HepG2 (cell line): ENCODE data around the gene MAP1B. TPM values are rescaled to one million over a fixed set of nuclear protein-coding genes. Genes with fewer than 3 reads are reported as not detected.

ENCODE experiments used
- ATAC-seq: fragments of 200-7000 bp; cut with Tn5 transposase; 3 replicates; pipeline ENCODE4 v1.9.1; 2020; ENCODE audit warnings: mild to moderate bottlenecking, moderate library complexity
- BruUV-seq: library from RNA; stranded (reverse); fragments of 400-500 nt; replicated peaks from 2 replicates; lab custom pipeline; 2021; lab: Mats Ljungman, UMichigan
- CTCF ChIA-PET: fragments of 300-600 bp; formaldehyde crosslinking; extraction: SDS; loops from one replicate; lab custom pipeline; 2021; ENCODE audit warnings: low total read pairs, inconsistent platforms, low intra/inter-chr PET ratio; lab: Yijun Ruan, JAX
- POLR2A ChIA-PET: fragments of 350-600 bp; sonication (Branson Sonifier 250); formaldehyde crosslinking; loops from one replicate; lab custom pipeline; 2020; ENCODE audit warnings: antibody characterized with exemption, inconsistent platforms; lab: Yijun Ruan, JAX
- DNase-seq: peaks from one replicate; pipeline ENCODE4 v3.0.0-alpha.2; 2015; ENCODE audit warnings: low spot score
- FAIRE-seq: peaks from 3 replicates; lab custom pipeline; 2011; peaks lifted over from hg19 to GRCh38; lab: Jason Lieb, UNC
- H2AFZ ChIP-seq: one replicate; pipeline ENCODE4 v1.6.1; 2011; ENCODE audit warnings: low read length, inconsistent platforms
- H3K27ac ChIP-seq: fragments of 300-600 bp; 3 replicates; pipeline ENCODE4 v1.8.0; 2011; ENCODE audit warnings: mixed run types, mild to moderate bottlenecking, mixed read lengths, low read length, inconsistent platforms; ENCODE audit not compliant: insufficient read depth; ENCODE audit errors: extremely low read length
- H3K27me3 ChIP-seq, 2 experiments: fragments of 200-600 bp in 1 of 2; 2 replicates in 1 of 2; 3 replicates in 1 of 2; pipeline versions ENCODE4 v1.6.0 to v1.8.0; 2011; ENCODE audit warnings: low read length in 2 of 2, mild to moderate bottlenecking in 2 of 2, moderate library complexity in 2 of 2, inconsistent platforms in 1 of 2; ENCODE audit not compliant: insufficient read depth in 2 of 2, control insufficient read depth in 1 of 2
- H3K36me3 ChIP-seq, 2 experiments: fragments of 200-600 bp in 1 of 2; replicated peaks in 1 of 2; 2 replicates in 1 of 2; 3 replicates in 1 of 2; pipeline versions ENCODE4 v1.5.1 to v1.8.0; 2011; ENCODE audit warnings: low read length in 2 of 2, inconsistent platforms in 1 of 2; ENCODE audit not compliant: insufficient read depth in 2 of 2, control insufficient read depth in 1 of 2
- H3K4me1 ChIP-seq: 2 replicates; pipeline ENCODE4 v1.5.1; 2012; ENCODE audit warnings: low read length, inconsistent platforms; ENCODE audit not compliant: insufficient read depth
- H3K4me2 ChIP-seq: 2 replicates; pipeline ENCODE4 v1.6.0; 2011; ENCODE audit warnings: low read depth, low read length, inconsistent platforms
- H3K4me3 ChIP-seq, 3 experiments: fragments of 200-600 bp in 1 of 3; sonication (generic), shearing (Covaris generic) in 1 of 3; replicated peaks in 1 of 3; 2 replicates each; pipeline ENCODE4 v1.5.1; 2011 to 2016; ENCODE audit warnings: low read length in 3 of 3, inconsistent platforms in 2 of 3, low read depth in 2 of 3, mild to moderate bottlenecking in 2 of 3, control low read depth in 1 of 3, mixed read lengths in 1 of 3; ENCODE audit not compliant: insufficient read depth in 1 of 3
- H3K79me2 ChIP-seq: one replicate; pipeline ENCODE4 v1.6.1; 2011; ENCODE audit warnings: low read length, inconsistent platforms; ENCODE audit not compliant: insufficient read depth
- H3K9ac ChIP-seq: 2 replicates; pipeline ENCODE4 v1.6.0; 2011; ENCODE audit warnings: mild to moderate bottlenecking, low read depth, low read length, inconsistent platforms; ENCODE audit not compliant: insufficient read depth
- H3K9me3 ChIP-seq: 2 replicates; pipeline ENCODE4 v1.5.1; 2012; ENCODE audit warnings: mild to moderate bottlenecking, low read length
- H4K20me1 ChIP-seq: 2 replicates; pipeline ENCODE4 v1.6.0; 2011; ENCODE audit warnings: inconsistent platforms, mild to moderate bottlenecking, low read length, moderate library complexity; ENCODE audit not compliant: insufficient read depth
- CREM ChIP-seq, 2 experiments: sonication (generic) in 1 of 2; formaldehyde crosslinking in 1 of 2; IDR thresholded peaks; 2 replicates each; pipeline versions ENCODE4 v1.4.0 to v1.6.1; 2016 to 2020; ENCODE audit warnings: antibody characterized with exemption in 1 of 2, mild to moderate bottlenecking in 1 of 2, missing genetic modification reagents in 1 of 2
- CTCF ChIP-seq: sonication (generic); formaldehyde crosslinking; IDR thresholded peaks from 2 replicates; pipeline ENCODE4 v1.5.0; 2020; ENCODE audit warnings: mild to moderate bottlenecking, missing genetic modification reagents, moderate library complexity
- EP300 ChIP-seq, 3 experiments: sonication (generic) in 1 of 3; formaldehyde crosslinking in 1 of 3; IDR thresholded peaks; 2 replicates each; pipeline versions ENCODE4 v1.5.1 to v1.6.1; 2011 to 2020; ENCODE audit warnings: low read depth in 2 of 3, low read length in 2 of 3, borderline replicate concordance in 1 of 3, improper control_type of control experiment in 1 of 3, mild to moderate bottlenecking in 1 of 3, missing genetic modification reagents in 1 of 3, moderate library complexity in 1 of 3
- ERF ChIP-seq: IDR thresholded peaks from 2 replicates; pipeline ENCODE4 v1.6.1; 2018; ENCODE audit warnings: missing biosample characterization, missing genetic modification reagents
- KIAA2018 ChIP-seq: sonication (generic); formaldehyde crosslinking; IDR thresholded peaks from 2 replicates; pipeline ENCODE4 v1.5.0; 2020; ENCODE audit warnings: mild to moderate bottlenecking, missing genetic modification reagents, borderline replicate concordance
- ZFP36L2 ChIP-seq: sonication (generic); formaldehyde crosslinking; IDR thresholded peaks from 2 replicates; pipeline ENCODE4 v1.4.0; 2020; ENCODE audit warnings: missing genetic modification reagents
- ZFP91 ChIP-seq: sonication (generic); formaldehyde crosslinking; IDR thresholded peaks from 2 replicates; pipeline ENCODE4 v1.9.0; 2022; ENCODE audit warnings: missing genetic modification reagents, mild to moderate bottlenecking, borderline replicate concordance
- ZNF276 ChIP-seq: sonication (generic); formaldehyde crosslinking; IDR thresholded peaks from 2 replicates; pipeline ENCODE4 v1.4.0; 2020; ENCODE audit warnings: mild to moderate bottlenecking, low read depth, missing genetic modification reagents
- WGBS: methylation state at CpG from one replicate; pipeline ENCODE4 v1.1.6; 2017; ENCODE audit warnings: low lambda C conversion rate; 5-methylcytosine and 5-hydroxymethylcytosine counted together
- in situ Hi-C: cut with HindIII; loops from 2 replicates; pipeline ENCODE4 v1.10.0; 2017; ENCODE audit warnings: low pct_unique_long_range_greater_than_20kb; ENCODE audit not compliant: extremely low pct_ligation_motif_present
- intact Hi-C: fragments of 100-400 bp; cut with micrococcal nuclease; formaldehyde crosslinking; loops from one replicate; pipeline ENCODE4 v1.10.0; 2022; ENCODE audit not compliant: unreplicated experiment
- polyA plus RNA-seq, 8 experiments: library from polyadenylated mRNA; depleted of rRNA in 3 of 8; stranded (reverse) in 7 of 8; unstranded in 1 of 8; fragments of >200 nt; fragmentation: Illumina TruSeq in 4 of 8; extraction: Trizol in 4 of 8; gene quantifications; 2 replicates each; pipeline versions ENCODE4 v1.2.1 to v1.2.3, GENCODE V29; 2011 to 2016; ENCODE audit warnings: low read depth in 4 of 8, missing spikeins in 1 of 8, mixed read lengths in 1 of 8; ENCODE audit not compliant: insufficient read depth in 1 of 8
- total RNA-seq, 5 experiments: library from RNA; depleted of rRNA; stranded (reverse); fragments of >200 nt; fragmentation: Illumina TruSeq; extraction: Trizol; gene quantifications; 2 replicates each; pipeline ENCODE4 v1.2.3, GENCODE V29; 2016; ENCODE audit warnings: low read depth in 1 of 5

Gene MAP1B
- total and polyA plus RNA-seq, 2 of the 13 experiments (the other 11 are each of a cell fraction or from before 2014, with no cell fraction given) = 3.3 to 6.2 TPM

GRCh38 chr5:72244862-72245371 is 137.6 kb downstream of the MAP1B start:
- 83% methylated on average over 2 of the region's 2 CpGs for WGBS
- in situ Hi-C loops = no loop called here
- POLR2A ChIA-PET = interaction anchor here (1.0 kb wide), 1 partner anchor 75 kb away, joined by 4 read pairs; the partner anchor contains the start of genes MRPS27 and PTCD2
- DNase-seq = peak; percentile 54
- no peak overlapping the region for H3K4me2 ChIP-seq
- CTCF ChIA-PET = interaction anchor here (1.2 kb wide), 1 partner anchor 63 kb away, joined by 6 read pairs; no protein-coding TSS in a partner anchor
- H3K9me3 ChIP-seq = no peaks in the 10 kb centered on the region
- no peak overlapping the region for H3K9ac ChIP-seq
- H3K4me1 ChIP-seq = peaks cover 84% of the 10 kb centered on the region
- FAIRE-seq = peak; percentile 95
- BruUV-seq = no TSS peak
- H2AFZ ChIP-seq = no peak overlapping the region
- intact Hi-C loops = loop anchor here (1.0 to 2.0 kb wide), 3 partner anchors 50 to 108 kb away; no protein-coding TSS in a partner anchor
- H4K20me1 ChIP-seq = peaks cover 4% of the 10 kb centered on the region; the same call in 1 of the 2 replicates
- H3K27ac ChIP-seq = no peak overlapping the region
- peaks cover 13% of the 10 kb centered on the region for H3K79me2 ChIP-seq
- no peak overlapping the region for H3K4me3 ChIP-seq
- no peaks in the 10 kb centered on the region for H3K27me3 ChIP-seq
- ATAC-seq = peak; percentile 83
- 0 out of 5 replicates have a peak, but pooled peaks cover 0 to under 1% of the 10 kb centered on the region in 2 experiments for H3K36me3 ChIP-seq
- TF ChIP-seq ERF (no peak), ZFP36L2 (CRISPR knock-in tag) (no peak), KIAA2018 (CRISPR knock-in tag) (no peak), EP300 (IDR thresholded peaks at IDR 0.05; ENCODE audit: low read depth in 2 of 2, low read length in 2 of 2) (no peak), EP300 (CRISPR knock-in tag; IDR thresholded peaks at IDR 0.05; ENCODE audit: borderline replicate concordance) (no peak), ZNF276 (no peak), CTCF (CRISPR knock-in tag) (peak; percentile 58), ZFP91 (CRISPR knock-in tag) (no peak), CREM (IDR thresholded peaks at IDR 0.05) (no peak), CREM (CRISPR knock-in tag; IDR thresholded peaks at IDR 0.05) (no peak)
